Measurements from ENCODE around the gene S1PR1. TPM values are rescaled to one million over a fixed set of nuclear protein-coding genes. Genes with fewer than 3 reads are reported as not detected.
"Not testable (repeated sequence)": the region's sequence is repeated elsewhere in the genome, so short reads cannot be mapped to it uniquely, and the experiment has no call there.

Gene S1PR1
- total RNA-seq, 1 donor from 2014 or later, result 23.5 TPM

DNA sequence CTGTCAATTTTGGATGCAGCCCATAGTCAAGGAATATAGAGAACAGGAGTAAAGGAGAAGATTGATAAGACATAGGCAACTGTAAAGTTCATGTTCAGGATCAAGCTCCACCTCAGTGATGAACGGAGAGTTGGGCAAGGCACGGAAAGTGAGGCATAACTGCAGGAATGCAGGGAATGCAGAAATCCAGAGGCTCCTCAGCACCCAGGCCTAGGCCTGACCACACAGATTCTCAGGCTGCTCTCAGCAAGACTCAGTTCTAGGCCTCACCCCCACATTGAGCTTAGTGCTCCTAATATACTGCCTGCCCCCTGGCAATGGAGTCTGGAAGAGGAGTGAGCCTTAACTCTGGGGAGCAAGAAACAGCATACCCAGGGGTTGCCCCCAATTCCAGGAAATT is 36.3 kb upstream of the S1PR1 start:
- no peaks in the 10 kb centered on the region for H3K27me3 Mint-ChIP-seq (ENCODE audit: low read depth)
- TF ChIP-seq, protein P1, sequence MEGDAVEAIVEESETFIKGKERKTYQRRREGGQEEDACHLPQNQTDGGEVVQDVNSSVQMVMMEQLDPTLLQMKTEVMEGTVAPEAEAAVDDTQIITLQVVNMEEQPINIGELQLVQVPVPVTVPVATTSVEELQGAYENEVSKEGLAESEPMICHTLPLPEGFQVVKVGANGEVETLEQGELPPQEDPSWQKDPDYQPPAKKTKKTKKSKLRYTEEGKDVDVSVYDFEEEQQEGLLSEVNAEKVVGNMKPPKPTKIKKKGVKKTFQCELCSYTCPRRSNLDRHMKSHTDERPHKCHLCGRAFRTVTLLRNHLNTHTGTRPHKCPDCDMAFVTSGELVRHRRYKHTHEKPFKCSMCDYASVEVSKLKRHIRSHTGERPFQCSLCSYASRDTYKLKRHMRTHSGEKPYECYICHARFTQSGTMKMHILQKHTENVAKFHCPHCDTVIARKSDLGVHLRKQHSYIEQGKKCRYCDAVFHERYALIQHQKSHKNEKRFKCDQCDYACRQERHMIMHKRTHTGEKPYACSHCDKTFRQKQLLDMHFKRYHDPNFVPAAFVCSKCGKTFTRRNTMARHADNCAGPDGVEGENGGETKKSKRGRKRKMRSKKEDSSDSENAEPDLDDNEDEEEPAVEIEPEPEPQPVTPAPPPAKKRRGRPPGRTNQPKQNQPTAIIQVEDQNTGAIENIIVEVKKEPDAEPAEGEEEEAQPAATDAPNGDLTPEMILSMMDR (IDR thresholded peaks at IDR 0.05; ENCODE audit: unreplicated experiment), result no peak
- H3K4me1 Mint-ChIP-seq, result peaks cover 31% of the 10 kb centered on the region
- no peak for DNase-seq (ENCODE audit: low spot score in 2 of 2, unreplicated experiment in 2 of 2)
- H3K9me3 Mint-ChIP-seq, result peaks cover 3% of the 10 kb centered on the region
- H3K36me3 Mint-ChIP-seq, result no peaks in the 10 kb centered on the region
- H3K4me3 Mint-ChIP-seq, result no peak overlapping the region
- H3K27ac Mint-ChIP-seq, result peak overlapping the region; percentile 31

DNA sequence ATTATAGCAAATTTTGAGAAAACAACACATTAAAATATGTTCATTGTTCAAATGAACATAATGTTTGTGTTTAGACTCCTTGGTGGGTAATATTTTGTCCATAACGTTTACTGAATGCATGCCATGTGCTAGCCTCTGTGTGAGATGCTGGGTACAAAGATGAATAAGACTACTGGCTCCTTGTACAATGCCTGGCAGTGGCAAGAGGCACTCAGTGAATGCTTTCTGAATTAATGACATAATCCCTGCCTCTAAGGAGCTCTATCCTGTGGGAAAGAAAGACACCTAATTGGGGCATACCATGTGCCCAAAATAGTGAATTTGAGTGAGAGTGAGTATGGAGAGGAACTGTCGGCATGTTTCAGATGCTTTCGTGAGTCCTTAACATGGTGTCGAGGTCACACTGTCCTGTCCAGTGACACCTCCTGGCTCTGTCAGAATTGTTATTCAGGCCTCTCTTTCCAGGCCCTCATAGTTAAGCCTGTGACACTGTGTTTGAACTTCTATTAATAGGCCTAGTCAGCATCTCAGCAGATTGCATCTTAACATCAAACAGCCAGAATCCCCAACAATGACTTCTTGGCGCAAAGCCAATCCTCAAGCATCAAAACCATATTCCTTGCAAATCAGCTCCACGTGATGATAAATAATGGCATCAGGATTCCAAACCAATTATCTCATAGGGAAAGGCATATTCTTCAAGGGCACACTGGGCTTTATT is 32.8 kb upstream of the S1PR1 start:
- Mint-ChIP-seq H3K9me3 (peaks cover 3% of the 10 kb centered on the region), H3K36me3 (no peaks in the 10 kb centered on the region), H3K27ac (peak overlapping the region; percentile 94), H3K4me3 (no peak overlapping the region), H3K4me1 (peaks cover 36% of the 10 kb centered on the region), H3K27me3 (ENCODE audit: low read depth) (no peaks in the 10 kb centered on the region)
- DNase-seq (ENCODE audit: low spot score in 2 of 2, unreplicated experiment in 2 of 2), result peak; percentile 61 to 74
- TF ChIP-seq, protein P1 (IDR thresholded peaks at IDR 0.05; ENCODE audit: unreplicated experiment), result no peak

DNA sequence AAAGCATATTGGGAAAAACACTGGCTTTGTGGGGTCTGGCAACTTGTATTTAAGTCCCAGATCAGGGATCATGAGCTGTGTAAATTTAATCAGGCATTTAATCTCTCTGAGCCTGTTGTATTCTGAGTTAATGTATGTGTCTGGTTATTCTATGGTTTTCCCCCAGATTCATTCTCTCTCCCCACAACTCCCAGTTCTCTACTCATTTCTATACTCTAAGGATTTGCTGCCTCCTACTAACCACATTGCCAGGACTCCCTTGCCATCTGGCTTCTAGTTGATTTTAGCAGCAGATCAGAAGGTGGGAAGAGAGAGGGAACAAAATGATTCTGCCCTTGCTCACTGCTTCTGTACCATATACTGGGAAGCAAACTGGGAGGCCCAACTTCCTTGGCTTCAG is 31.4 kb upstream of the S1PR1 start:
- Mint-ChIP-seq H3K9me3 (peaks cover 3% of the 10 kb centered on the region), H3K36me3 (no peaks in the 10 kb centered on the region), H3K27ac (peak overlapping the region; percentile 94), H3K4me1 (peaks cover 32% of the 10 kb centered on the region), H3K27me3 (ENCODE audit: low read depth) (no peaks in the 10 kb centered on the region), H3K4me3 (no peak overlapping the region)
- no peak for DNase-seq (ENCODE audit: low spot score in 2 of 2, unreplicated experiment in 2 of 2)
- TF ChIP-seq, protein P1 (IDR thresholded peaks at IDR 0.05; ENCODE audit: unreplicated experiment), result no peak

DNA sequence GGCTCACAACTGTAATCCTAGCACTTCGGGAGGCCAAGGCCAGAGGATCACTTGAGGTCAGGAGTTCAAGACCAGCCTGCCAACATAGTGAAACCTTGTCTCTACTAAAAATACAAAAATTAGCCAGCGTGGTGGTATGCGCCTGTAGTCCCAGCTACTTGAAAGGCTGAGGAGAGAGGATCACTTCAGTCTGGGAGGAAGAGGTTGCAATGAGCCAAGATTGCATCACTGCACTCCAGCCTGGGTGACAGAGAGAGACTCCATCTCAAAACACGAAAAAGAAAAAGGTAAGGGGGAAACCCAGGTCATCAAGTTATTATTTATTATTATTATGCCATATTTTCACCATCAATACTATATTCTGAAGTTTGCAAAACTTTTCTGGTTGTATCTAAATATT is 30.7 kb upstream of the S1PR1 start:
- not testable (repeated sequence) for H3K36me3 Mint-ChIP-seq; DNase-seq (ENCODE audit: low spot score in 2 of 2, unreplicated experiment in 2 of 2); H3K27me3 Mint-ChIP-seq (ENCODE audit: low read depth); H3K4me3 Mint-ChIP-seq; H3K9me3 Mint-ChIP-seq
- peak overlapping the region; percentile 94 for H3K27ac Mint-ChIP-seq
- H3K4me1 Mint-ChIP-seq, result peaks cover 29% of the 10 kb centered on the region

DNA sequence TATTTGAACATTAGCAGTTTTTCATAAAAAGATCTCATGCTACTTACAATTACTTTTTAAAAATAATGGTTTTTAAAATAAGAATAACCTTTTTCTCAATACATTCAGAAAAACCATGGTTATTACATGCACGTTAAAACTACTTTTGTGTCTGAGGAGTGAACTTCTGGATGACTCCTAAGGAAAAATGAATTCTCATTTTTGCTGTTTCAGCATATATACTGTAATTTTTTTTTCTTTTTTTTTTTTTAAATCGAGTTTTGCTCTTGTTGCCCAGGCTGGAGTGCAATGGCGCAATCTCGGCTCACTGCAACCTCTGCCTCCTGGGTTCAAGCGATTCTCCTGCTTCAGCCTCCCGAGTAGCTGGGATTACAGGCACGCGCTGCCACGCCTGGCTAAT is 29.5 kb upstream of the S1PR1 start:
- H3K4me3 Mint-ChIP-seq; H3K9me3 Mint-ChIP-seq; H3K27me3 Mint-ChIP-seq (ENCODE audit: low read depth); H3K36me3 Mint-ChIP-seq; H3K27ac Mint-ChIP-seq; DNase-seq (ENCODE audit: low spot score in 2 of 2, unreplicated experiment in 2 of 2): not testable (repeated sequence)
- peaks cover 29% of the 10 kb centered on the region for H3K4me1 Mint-ChIP-seq

DNA sequence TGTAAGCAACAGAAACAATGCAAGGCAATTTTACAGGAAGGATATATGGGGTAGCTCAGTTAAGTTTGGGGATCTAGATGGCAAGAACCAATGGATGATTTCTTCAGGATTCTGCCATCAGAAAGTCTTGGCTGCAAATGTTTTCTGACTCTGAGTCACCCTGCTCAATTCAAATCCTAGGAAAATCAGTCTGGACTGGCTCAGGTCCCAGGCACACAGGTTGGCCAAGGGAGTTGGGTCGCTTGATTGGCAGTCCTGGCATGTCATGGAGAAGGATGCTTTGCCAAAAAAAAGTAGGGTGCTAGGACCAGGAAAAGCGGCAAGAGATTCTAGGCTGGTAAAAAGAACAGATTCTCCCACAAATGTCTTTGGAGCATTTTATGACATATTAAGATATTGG is 28.9 kb upstream of the S1PR1 start:
- peaks cover 29% of the 10 kb centered on the region for H3K4me1 Mint-ChIP-seq
- no peak overlapping the region for H3K4me3 Mint-ChIP-seq
- no peak overlapping the region for H3K27ac Mint-ChIP-seq
- no peaks in the 10 kb centered on the region for H3K9me3 Mint-ChIP-seq
- TF ChIP-seq, protein P1 (IDR thresholded peaks at IDR 0.05; ENCODE audit: unreplicated experiment), result no peak
- H3K36me3 Mint-ChIP-seq, result no peaks in the 10 kb centered on the region
- no peak for DNase-seq (ENCODE audit: low spot score in 2 of 2, unreplicated experiment in 2 of 2)
- H3K27me3 Mint-ChIP-seq (ENCODE audit: low read depth), result no peaks in the 10 kb centered on the region
